KOPT-K1 (cell line): ENCODE data around the gene CD6.
"Not testable (repeated sequence)": the region's sequence is repeated elsewhere in the genome, so short reads cannot be mapped to it uniquely, and the experiment has no call there.

Source experiments
- H3K27ac ChIP-seq: fragments of 200-600 bp; sonication (generic); 2 replicates; pipeline ENCODE4 v1.5.1; 2016; ENCODE audit warnings: antibody characterized with exemption, mild to moderate bottlenecking, low read depth, low read length; ENCODE audit not compliant: poor library complexity, severe bottlenecking
- H3K36me3 ChIP-seq: fragments of 200-600 bp; sonication (generic); 2 replicates; pipeline ENCODE4 v1.5.1; 2017; ENCODE audit warnings: antibody characterized with exemption, mild to moderate bottlenecking, low read length, moderate library complexity; ENCODE audit not compliant: insufficient read depth
- H3K9me3 ChIP-seq: fragments of 200-600 bp; sonication (generic); 2 replicates; pipeline ENCODE4 v1.5.1; 2017; ENCODE audit warnings: antibody characterized with exemption, low read length, mild to moderate bottlenecking; ENCODE audit not compliant: insufficient read depth, poor library complexity, severe bottlenecking

CD6 gene

DNA sequence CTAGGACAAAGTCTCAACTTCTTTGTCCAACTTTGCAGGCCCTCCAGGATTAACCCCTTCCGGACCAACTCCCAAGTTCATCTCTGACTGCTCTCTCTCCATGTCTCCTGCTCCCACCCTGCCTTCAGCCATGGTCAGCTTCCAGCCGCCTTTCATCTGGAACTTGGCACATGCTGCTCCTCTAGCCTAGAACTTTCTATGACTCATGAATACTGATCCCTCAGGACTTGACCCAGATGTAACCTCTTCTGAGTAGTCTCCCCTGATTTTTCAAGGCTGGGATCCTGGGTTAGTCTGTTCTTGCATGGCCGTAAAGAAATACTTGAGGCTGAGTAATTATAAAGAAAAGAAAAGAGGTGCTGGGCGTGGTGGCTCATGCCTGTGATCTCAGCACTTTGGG, 14.3 kb upstream of the CD6 start:
- Histone ChIP-seq H3K9me3 (no peaks in the 10 kb centered on the region), H3K27ac (no peak overlapping the region), H3K36me3 (no peaks in the 10 kb centered on the region)

DNA sequence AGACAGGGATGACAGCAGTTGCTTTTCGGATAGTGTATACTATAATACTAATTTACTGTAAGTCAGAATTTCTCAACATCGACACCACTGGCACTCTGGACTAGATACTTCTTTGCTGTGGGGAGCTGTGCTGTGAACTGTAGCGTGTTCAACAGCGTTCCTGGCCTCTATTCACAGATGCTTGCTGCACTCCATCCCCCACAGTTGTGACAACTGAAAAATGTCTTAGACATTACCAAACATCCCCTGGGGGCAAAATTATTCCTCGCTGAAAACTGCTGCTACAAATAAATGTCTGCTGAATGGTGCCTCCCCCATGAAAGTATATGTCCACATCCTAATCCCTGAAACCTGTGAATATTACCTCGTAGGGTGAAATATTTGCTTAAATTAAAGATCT, 12.0 kb upstream of the CD6 start:
- Histone ChIP-seq H3K27ac (no peak overlapping the region), H3K36me3 (no peaks in the 10 kb centered on the region), H3K9me3 (no peaks in the 10 kb centered on the region)

DNA sequence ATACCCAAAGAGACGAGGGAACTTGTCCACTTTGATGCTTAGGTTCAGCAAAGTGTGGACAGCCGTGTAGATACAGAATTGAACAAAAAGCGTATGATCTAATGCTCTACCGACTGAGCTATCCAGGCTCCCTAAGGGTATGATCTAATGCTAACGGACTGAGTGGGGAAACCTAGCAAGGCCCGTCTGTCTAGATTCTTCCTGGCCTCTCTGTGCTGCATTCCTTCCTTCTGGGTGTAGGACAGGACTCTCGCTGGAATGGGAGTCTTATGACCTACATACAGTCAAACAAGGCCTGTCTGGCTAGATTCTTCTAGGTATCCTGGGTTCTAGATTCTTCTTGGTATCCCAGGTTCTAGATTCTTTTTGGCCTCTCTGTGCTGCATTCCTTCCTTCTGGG, 11.1 kb upstream of the CD6 start:
- Histone ChIP-seq H3K9me3 (no peaks in the 10 kb centered on the region), H3K36me3 (no peaks in the 10 kb centered on the region), H3K27ac (no peak overlapping the region)

GRCh38 chr11:60964801-60965200, 6.7 kb upstream of the CD6 start:
- Histone ChIP-seq H3K36me3 (no peaks in the 10 kb centered on the region), H3K27ac (no peak overlapping the region), H3K9me3 (peaks cover 5% of the 10 kb centered on the region)

- Histone ChIP-seq H3K9me3 (peaks cover 5% of the 10 kb centered on the region), H3K27ac (no peak overlapping the region), H3K36me3 (no peaks in the 10 kb centered on the region)
These were observed 4.6 kb upstream of the CD6 start for GRCh38 chr11:60966890-60967289.

DNA sequence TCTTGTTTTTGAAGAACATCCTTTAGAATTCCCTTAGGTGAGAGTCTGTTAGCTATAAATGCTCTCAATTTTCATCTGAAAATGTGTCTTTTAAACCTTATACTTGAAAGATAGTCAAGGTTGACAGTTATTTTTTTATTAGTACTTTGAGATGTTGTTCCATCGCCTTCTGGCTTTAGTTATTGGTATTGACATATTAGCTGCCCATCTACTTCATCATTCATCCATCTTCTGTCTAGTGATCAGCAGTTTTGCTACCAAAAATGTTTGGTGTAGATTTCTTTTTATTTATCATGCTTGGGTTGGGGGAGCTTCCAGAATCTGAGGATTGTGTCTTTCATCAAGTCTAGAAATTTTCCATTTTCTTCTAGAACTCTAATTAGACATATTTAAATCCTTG, 3.3 kb upstream of the CD6 start:
- Histone ChIP-seq H3K36me3 (no peaks in the 10 kb centered on the region), H3K9me3 (peaks cover 5% of the 10 kb centered on the region), H3K27ac (no peak overlapping the region)

- Histone ChIP-seq H3K9me3 (peaks cover 5% of the 10 kb centered on the region), H3K36me3 (no peaks in the 10 kb centered on the region), H3K27ac (peak overlapping the region; percentile 92)
These were observed 1.1 kb upstream of the CD6 start for GRCh38 chr11:60970369-60970774.

GRCh38 chr11:60970890-60971289, 590 bp upstream of the CD6 start:
- Histone ChIP-seq H3K36me3 (no peaks in the 10 kb centered on the region), H3K9me3 (peaks cover 5% of the 10 kb centered on the region), H3K27ac (peak overlapping the region; percentile 92)

GRCh38 chr11:60972182-60973030, 926 bp downstream of the CD6 start:
- peak overlapping the region; percentile 92 for H3K27ac ChIP-seq
- H3K36me3 ChIP-seq, result peaks cover 5% of the 10 kb centered on the region; the same call in 1 of the 2 replicates
- H3K9me3 ChIP-seq, result peaks cover 5% of the 10 kb centered on the region

DNA sequence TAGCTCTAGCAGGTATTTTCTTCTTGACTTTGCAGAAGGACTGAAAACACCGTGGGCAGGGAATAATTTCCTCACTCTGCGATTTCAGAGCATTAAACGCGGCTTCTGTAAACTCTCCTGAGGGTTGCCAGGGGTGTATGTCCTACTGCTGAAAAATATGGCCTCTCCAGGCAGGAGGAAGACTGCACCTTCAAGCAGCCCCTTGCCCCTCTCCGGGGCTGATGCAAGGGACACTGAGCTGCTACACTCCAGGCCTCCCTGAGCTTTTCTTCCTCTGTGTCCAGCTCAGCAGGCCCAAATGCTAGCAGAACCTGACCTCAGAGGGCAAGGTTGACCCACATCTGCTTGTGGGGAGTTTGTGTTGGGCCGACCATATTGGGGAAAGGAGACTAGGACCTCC, 2.2 kb downstream of the CD6 start:
- H3K9me3 ChIP-seq, result no peaks in the 10 kb centered on the region
- peaks cover 12% of the 10 kb centered on the region; the same call in 1 of the 2 replicates for H3K36me3 ChIP-seq
- H3K27ac ChIP-seq, result peak overlapping the region; percentile 92

GRCh38 chr11:60974316-60974715, 2.8 kb downstream of the CD6 start:
- Histone ChIP-seq H3K36me3 (peaks cover 17% of the 10 kb centered on the region; the same call in 1 of the 2 replicates), H3K27ac (peak overlapping the region; percentile 92)
- not testable (repeated sequence) for H3K9me3 ChIP-seq

DNA sequence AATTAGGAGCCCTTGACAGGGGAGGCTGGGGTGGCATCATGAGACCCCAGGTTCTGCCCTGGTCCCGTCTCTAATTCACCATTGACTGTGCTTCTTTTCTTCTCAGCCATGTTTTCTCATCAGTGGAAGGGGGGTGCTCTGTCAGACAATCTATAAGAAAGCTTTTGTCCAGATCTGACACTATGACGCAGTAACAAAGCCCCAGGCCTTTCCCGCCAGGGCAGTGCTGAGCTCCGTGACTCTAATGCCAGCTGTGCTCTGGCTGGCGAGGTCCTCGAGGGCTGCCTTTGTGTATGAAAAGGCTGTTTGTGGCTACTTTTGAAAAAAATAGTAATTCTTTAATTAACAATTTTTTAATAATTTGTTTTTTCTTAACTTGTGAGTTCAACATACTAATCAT, 3.2 kb downstream of the CD6 start:
- H3K27ac ChIP-seq, result peak overlapping the region; percentile 92
- H3K36me3 ChIP-seq, result peaks cover 21% of the 10 kb centered on the region; the same call in 1 of the 2 replicates
- H3K9me3 ChIP-seq, result no peaks in the 10 kb centered on the region

GRCh38 chr11:60977224-60977623, 5.7 kb downstream of the CD6 start:
- H3K36me3 ChIP-seq, result peaks cover 36% of the 10 kb centered on the region
- no peaks in the 10 kb centered on the region for H3K9me3 ChIP-seq
- H3K27ac ChIP-seq, result no peak overlapping the region

GRCh38 chr11:60977836-60978235, 6.4 kb downstream of the CD6 start:
- Histone ChIP-seq H3K27ac (no peak overlapping the region), H3K36me3 (peaks cover 39% of the 10 kb centered on the region), H3K9me3 (no peaks in the 10 kb centered on the region)

DNA sequence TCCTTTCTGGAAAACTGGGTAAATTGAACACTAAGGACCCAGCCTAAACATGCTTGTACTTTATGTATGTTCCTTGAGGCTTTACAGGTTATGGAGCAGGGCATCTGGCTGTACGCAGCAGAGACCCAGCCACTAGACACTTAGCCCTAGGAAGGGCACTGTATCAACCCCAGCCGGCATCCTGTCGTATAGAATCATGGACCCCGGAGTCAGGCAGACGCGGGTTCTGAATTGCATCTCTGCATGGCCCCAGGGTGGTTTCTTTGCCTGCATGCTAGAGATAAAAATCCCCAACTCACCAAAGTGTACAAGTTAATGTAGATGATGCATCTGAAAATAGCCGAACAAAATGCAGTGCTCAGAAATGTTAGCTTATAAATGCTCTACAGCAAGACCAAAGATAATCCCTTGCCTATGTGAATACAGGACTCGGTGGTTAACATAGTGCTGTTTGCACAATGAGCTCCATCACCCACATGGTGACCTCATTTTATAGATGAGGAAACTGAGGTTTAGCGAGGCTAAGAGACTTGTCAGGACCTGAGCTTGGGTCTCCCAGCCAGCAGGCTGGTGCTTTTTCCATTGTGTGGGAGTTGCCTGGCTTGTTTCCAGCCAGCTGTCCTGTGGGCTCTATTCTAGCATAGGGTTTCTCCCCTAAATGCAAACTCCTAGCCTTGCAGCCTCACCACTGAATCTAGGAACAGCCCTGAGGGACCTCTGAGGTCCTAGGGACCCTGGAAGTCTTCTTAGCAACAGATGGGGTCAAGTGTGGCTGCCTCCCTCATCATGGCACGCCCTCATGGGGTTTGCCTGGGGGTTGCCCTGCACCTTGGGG, 7.3 kb downstream of the CD6 start:
- peaks cover 39% of the 10 kb centered on the region for H3K36me3 ChIP-seq
- no peaks in the 10 kb centered on the region for H3K9me3 ChIP-seq
- H3K27ac ChIP-seq, result peak overlapping the region; percentile 25
